Measurements from ENCODE around the gene ATP13A4.

The ATP13A4 gene

DNA sequence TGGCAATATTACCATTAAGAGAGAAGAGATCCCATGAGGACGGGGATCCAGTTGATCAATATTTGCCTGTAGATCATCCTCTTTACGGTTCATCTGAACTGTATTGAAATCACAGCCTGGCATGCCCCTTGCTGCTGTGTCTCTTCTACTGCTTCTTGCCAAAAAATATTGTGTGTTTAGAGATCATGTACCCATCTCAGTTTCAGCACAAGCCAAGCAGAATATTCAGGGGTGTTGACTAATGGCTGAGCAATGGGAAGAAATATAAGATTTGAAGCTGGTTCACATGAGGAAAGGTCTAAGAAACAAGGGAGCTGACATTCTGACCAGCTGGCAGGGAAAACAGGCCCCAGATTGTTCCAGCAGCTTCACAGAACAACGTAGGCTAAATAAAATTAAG, 197.4 kb downstream of the ATP13A4 start:
- DNase-seq, result no peak
- in situ Hi-C loops (cut with HindIII; ENCODE audit: low pct_ligation_motif_present, low pct_unique_long_range_greater_than_20kb, low sequenced_read_pairs), result no loop called here

DNA sequence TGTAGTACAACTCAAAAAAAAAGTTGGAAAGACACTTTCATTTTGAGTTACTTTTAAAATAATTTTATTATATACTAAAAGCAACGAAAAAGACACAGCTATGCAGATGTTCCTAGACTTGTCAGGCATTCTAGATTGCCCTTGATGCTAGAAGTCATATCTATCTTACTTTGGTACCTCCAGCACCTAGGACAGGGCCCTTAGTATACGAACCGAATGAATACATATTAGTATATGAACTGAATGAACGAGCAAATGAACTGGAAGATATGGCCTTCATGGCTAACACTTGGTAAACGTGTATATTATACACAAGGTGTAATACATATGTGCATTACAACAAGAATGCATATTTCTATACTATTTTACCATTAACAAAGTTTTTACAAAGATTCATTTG, 200.3 kb downstream of the ATP13A4 start:
- in situ Hi-C loops (cut with HindIII; ENCODE audit: low pct_ligation_motif_present, low pct_unique_long_range_greater_than_20kb, low sequenced_read_pairs), result no loop called here

More for the DNA sequence above, 200.3 kb downstream of the ATP13A4 start:
- no peak for DNase-seq
